HG03558 (cell line): Measurements from ENCODE around the gene POLDIP3.

ENCODE experiments used
- ATAC-seq: cut with Tn5 transposase; IDR thresholded peaks from one replicate; pipeline ENCODE4 v1.9.1; 2021; ENCODE audit warnings: moderate number of reproducible peaks; ENCODE audit not compliant: unreplicated experiment; ENCODE audit errors: extremely low read depth

The POLDIP3 gene

GRCh38 chr22:42614312-42615091, at the start of gene POLDIP3:
Gene POLDIP3 (minus strand): TSS chr22:42614883. CDS start chr22:42614857, 26 bp downstream.
- peak; percentile 32 for ATAC-seq

GRCh38 chr22:42661985-42662831, 47.5 kb upstream of the POLDIP3 start:
- no peak for ATAC-seq

GRCh38 chr22:42656578-42656977, 41.9 kb upstream of the POLDIP3 start:
- no peak for ATAC-seq

- ATAC-seq, result no peak
Observed at GRCh38 chr22:42655693-42656092, 41.0 kb upstream of the POLDIP3 start.

GRCh38 chr22:42654436-42655073, 39.9 kb upstream of the POLDIP3 start:
- ATAC-seq, result no peak

- ATAC-seq, result no peak
Observed at GRCh38 chr22:42653999-42654398, 39.3 kb upstream of the POLDIP3 start.

GRCh38 chr22:42651134-42651533, 36.5 kb upstream of the POLDIP3 start:
- no peak for ATAC-seq

GRCh38 chr22:42649246-42650099, 34.8 kb upstream of the POLDIP3 start, which contains the start of gene CYB5R3:
Gene CYB5R3 (minus strand): TSS chr22:42649392. CDS start chr22:42649315, 77 bp downstream.
- ATAC-seq, result no peak

GRCh38 chr22:42648368-42649245, 33.9 kb upstream of the POLDIP3 start:
- no peak for ATAC-seq

- ATAC-seq, result no peak
Observed at GRCh38 chr22:42648017-42648367, 33.3 kb upstream of the POLDIP3 start.

- ATAC-seq, result no peak
Observed at GRCh38 chr22:42646569-42647525, 32.2 kb upstream of the POLDIP3 start.

GRCh38 chr22:42645938-42646568, 31.4 kb upstream of the POLDIP3 start:
- no peak for ATAC-seq

- no peak for ATAC-seq
Observed at GRCh38 chr22:42645341-42645937, 30.8 kb upstream of the POLDIP3 start.

GRCh38 chr22:42644422-42645340, 30.0 kb upstream of the POLDIP3 start:
- no peak for ATAC-seq

- ATAC-seq, result no peak
Observed at GRCh38 chr22:42643634-42644421, 29.1 kb upstream of the POLDIP3 start.
